AG09319 (cell line): ENCODE data around the gene C2CD2.

ENCODE experiments used
- DNase-seq: peaks from one replicate; pipeline ENCODE4 v3.0.0-alpha.2; 2010; ENCODE audit warnings: low read depth; ENCODE audit errors: extremely low read depth
- CTCF ChIP-seq: IDR thresholded peaks from 2 replicates; pipeline ENCODE4 v1.5.1; 2011; ENCODE audit warnings: low read depth, mild to moderate bottlenecking, inconsistent platforms, low read length, moderate library complexity

Gene C2CD2

GRCh38 chr21:41927727-41928409 lies 25.9 kb downstream of the C2CD2 start:
- TF ChIP-seq CTCF: no peak
- no peak for DNase-seq

- TF ChIP-seq CTCF: no peak
- DNase-seq: no peak
These were observed 27.0 kb downstream of the C2CD2 start for GRCh38 chr21:41926807-41927171.

DNA sequence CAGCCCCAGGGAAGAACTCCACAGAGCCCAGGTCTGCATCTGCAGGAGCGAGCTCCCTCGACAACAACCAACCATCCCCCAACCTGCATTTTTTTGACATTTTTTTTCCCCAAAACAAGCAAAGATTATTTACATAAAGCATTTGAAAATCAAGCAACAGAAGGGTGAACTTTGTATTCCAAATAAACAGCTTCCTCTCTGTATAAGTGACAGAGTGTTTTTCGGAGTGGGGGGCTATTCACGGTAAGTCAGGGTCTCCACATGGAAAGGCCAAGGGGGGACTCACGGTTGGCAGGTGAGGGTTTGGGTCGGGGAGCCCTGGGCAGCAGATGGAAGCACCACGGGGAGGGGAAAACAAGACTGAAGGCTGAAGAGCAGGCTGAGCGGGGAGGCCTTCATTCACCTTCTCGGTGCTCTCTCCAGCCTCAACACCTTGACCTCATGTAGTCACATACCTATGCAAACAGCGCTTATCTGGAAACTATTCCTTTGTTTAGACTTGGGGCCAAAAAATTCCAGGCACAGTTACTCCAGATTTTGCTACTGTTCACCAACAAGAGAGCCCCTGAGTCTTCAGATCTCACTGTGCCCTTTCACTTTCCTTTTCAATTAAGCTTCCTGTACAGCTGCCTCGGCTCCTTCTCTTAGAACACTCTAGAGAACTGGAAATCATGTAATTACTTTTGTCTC lies 27.6 kb downstream of the C2CD2 start:
- DNase-seq: no peak

DNA sequence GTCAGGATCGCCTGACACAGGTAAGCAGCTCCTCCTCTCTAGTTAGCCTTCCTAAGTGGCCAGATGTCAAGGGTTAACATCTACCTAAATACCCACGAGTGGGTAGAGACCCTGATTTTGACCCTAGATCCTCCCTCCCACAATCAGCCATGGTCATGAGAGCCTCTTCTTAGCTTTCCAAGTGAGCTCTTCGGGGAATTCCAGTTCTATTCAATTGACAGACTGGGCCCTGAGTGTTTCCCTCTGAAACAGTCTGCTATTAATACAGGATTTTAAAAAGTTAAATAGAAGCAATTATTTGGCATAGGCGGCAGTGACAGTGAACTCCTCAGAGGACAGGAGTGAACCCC lies 28.1 kb downstream of the C2CD2 start:
- TF ChIP-seq CTCF: no peak
- DNase-seq: no peak

More for the DNA sequence above, 27.6 kb downstream of the C2CD2 start:
- no peak for TF ChIP-seq CTCF

DNA sequence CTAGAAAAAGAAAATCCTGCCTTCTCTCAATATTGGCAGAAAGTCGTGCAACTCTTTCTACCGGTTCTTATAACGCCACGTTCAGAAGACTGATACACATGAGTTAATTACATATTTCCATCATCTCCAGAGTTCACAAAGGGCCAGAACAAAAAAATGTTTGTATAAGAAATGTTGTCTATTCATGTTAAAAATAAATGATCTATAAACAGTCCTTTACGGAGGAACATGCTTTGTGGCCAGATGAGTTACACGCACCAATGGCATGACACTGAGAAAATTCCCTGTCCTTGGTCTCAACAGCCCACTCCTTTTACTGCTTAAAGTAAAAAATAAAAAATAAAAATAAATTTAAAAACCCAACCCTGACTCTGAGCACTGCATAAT lies 29.5 kb downstream of the C2CD2 start:
- DNase-seq: no peak
- TF ChIP-seq CTCF: no peak

DNA sequence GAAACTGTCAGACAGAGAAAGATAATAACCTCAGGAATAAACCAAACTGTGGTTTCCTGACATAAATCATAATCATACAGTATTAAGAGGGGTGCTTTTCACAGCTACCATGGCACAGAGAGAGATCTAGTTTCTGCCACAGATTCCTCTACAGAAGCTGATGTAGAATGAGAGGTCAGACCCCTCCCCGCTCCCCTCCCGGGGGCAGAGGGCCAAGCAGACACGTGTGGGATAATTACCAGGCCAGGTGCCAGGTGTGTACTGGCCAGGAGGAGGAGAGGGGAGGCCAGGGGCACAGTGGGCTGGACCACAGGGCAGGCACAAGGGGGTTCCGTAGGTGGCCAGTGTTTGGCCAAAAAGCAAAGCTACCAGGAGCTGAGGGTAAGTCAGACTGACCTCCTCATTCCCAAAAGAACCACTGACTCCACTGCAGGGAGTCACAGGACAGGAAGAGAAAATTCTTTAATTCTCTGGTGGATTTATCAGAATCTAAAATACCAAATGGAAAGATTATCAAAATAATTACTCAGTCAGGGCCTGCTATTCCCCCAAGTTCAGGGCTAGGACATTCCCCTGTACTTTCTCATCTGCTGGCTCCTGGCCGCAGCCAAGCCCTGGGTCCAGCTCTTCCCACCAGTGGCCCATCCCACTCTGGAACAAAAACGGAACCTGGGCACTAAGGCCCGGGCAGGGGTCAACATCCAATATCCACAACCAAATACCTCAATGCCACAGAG lies 30.0 kb downstream of the C2CD2 start:
- TF ChIP-seq CTCF: no peak
- no peak for DNase-seq

DNA sequence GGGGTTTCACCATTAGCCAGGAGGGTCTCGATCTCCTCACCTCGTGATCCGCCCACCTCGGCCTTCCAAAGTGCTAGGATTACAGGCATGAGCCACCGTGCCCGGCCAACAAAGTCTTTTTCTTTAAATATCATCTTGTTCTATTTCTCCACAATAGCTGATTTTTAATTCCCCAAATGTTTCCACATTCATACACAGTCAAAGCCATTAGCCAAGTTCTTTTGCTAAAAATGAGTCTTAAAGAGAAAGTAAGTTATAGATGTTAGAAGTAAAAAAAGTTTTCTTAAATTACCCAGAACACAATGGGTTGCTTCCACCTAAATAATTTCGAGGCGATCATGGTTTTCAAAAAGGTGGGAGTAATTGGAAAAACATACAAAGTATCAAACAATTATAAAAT lies 30.6 kb downstream of the C2CD2 start:
- no peak for TF ChIP-seq CTCF
- no peak for DNase-seq
